Stimulated activated CD4-positive, alpha-beta T cell treated with anti-CD3 and anti-CD28 coated beads, Interleukin-1b, Interleukin-23, amount 100 ng/mL, for 24 hours (primary cell): ENCODE measurements around the gene PFKFB4.
A peak's percentile ranks its signal among the peaks of the same experiment; 100 is the strongest.
"Not testable (repeated sequence)": the region's sequence is repeated elsewhere in the genome, so short reads cannot be mapped to it uniquely, and the experiment has no call there.

Experiments
- DNase-seq, 4 experiments: peaks; one replicate each; pipeline ENCODE4 v3.0.0-alpha.2; 2020; ENCODE audit warnings: low read depth in 4 of 4, low spot score in 1 of 4

Gene PFKFB4

GRCh38 chr3:48535578-48535977 lies 21.0 kb downstream of the PFKFB4 start:
- DNase-seq: no peak

- DNase-seq: no peak
These were observed 23.6 kb downstream of the PFKFB4 start for GRCh38 chr3:48532977-48533337.

DNA sequence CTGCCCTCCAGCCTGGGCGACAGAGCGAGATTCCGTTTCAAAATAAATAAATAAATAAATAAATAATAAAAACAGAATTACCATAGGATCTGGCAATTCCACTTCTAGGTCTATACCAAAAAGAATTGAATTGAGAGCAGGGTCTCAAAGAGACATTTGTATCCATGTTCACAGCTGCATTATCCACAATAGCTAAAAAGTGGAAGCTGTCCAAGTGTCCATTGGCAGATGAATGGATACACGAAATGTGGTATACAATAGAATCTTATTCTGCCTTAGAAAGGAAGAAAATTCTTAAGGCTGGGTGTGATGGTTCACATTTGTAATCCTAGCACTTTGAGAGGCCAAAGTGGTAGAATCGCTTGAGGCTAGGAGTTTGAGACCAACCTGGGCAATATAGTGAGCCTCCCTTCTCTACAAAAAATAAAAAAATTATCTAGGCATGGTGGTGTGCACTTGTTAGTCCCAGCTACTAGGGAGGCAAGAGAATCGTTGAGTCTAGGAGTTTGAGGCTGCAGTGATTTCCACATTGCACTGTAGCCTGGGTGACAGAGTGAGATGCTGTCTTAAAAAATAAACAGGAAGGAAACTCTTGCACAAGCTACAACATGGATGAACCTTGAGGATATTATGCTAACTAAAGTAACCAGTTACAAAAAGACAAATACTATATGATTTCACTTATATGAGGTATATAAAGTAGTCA lies 24.2 kb downstream of the PFKFB4 start:
- no peak for DNase-seq

- DNase-seq: not testable (repeated sequence)
These were observed 25.9 kb downstream of the PFKFB4 start for GRCh38 chr3:48530701-48531100.

DNA sequence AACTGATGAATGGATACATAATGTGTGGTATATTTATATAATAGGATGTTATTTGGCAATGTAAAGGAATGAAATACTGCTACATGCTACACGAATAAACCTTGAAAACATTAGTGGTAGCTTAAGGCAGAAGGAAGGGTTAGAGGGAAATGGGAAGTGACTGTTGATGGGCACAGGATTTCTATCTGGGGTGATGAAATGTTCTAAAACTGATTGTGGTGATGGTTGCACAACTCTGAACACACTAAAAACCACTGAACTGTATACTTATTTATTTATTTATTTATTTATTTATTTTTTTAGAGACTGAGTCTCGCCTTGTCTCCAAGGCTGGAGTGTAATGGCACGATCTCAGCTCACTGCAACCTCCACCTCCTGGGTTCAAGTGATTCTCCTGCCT lies 27.8 kb downstream of the PFKFB4 start:
- no peak for DNase-seq

- no peak for DNase-seq
These were observed 28.6 kb downstream of the PFKFB4 start for GRCh38 chr3:48528048-48528447.

GRCh38 chr3:48524970-48525369 lies 31.6 kb downstream of the PFKFB4 start:
- DNase-seq: no peak

GRCh38 chr3:48521635-48522034 lies 35.0 kb downstream of the PFKFB4 start:
- DNase-seq: no peak

DNA sequence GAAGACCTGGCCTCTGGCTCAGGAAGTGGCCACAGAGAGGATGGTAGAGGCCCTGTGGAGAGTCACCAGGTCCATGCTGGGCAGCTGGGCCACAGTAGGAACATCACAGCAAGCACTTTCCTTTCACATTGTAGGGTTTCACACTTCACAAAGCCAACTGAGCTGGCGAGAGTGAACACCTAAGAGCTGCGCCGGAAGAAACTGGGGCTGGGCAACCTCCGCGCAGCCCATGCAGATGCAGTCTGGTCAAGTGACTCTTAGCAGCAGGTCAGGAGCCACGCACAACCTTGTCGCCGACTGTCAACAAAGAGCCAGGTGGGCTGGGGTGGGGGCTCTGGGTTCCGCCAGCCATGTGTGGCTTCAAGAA lies 37.3 kb downstream of the PFKFB4 start:
- no peak for DNase-seq

DNA sequence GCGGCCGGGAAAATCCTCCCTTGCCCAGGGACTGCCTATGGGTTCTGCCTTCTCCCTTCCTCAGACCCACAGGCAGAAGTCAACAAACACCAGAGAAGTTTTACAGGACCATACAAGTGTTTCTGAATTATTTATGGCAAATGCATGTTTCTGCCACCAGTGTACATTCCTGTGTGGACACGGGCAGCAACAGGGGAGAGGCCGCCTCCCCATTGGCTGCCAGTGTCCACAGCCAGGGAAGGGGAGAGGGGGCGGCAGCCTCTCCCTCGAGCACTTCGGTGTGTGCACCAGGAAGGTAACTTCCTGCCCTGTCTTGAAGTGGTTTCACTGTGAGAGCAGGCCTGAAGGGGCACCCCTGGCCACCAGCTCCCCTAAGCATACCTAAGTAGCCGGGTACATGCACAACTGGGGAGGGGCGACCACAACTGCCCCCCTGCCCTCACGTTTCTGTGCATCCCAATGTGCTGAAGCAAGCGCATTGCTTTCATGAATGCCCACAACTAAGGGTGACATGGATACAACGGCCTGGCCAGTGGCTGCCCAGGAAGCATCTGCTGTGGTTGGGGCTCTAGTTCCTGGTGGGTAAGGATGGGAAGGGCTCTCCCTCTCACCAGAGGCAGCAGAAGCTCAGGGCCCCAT lies 37.8 kb downstream of the PFKFB4 start:
- no peak for DNase-seq

- no peak for DNase-seq
These were observed 38.5 kb downstream of the PFKFB4 start for GRCh38 chr3:48518069-48518468.

- no peak for DNase-seq
These were observed 40.0 kb downstream of the PFKFB4 start for GRCh38 chr3:48516571-48516970.

- no peak for DNase-seq
These were observed 42.0 kb downstream of the PFKFB4 start for GRCh38 chr3:48514431-48515227.

- no peak for DNase-seq
These were observed 45.1 kb downstream of the PFKFB4 start for GRCh38 chr3:48511551-48511950.

DNA sequence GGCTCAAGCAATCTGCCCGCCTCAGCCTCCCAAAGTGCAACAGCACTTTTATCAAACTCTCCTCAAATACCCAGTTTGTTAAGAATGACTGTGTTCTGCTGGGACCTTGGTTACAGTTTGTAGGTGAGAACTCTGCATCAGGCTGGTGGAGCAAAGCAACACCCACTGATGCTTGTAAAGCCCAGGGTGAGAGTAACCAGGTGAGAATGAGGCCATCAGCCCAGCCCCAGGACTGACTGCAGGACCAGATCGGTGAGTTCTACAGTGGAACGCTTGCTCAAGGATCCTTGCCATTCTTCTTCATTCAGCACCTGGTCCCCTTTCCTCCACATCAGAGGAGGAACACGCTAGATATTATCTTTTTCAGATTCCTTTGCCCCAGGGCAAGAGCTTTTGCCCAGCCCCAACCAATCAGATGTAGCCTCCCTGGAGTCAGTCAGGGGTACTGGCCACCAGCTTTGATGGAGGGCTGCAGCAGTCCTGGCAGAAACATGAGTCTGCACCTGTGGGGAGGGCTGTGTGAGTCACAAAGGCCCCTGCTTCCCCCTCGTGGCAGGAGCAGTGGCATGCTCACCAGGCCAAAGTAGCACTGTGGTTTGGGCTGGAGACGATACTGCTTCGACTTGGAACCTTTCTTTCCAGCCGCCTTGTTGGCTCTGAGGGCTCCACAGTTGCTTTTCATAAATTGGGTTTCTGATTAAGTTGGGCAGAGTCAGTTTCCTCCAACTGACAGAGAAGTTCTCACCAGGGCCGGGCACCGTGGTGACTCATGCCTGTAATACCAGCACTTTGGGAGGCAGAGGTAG lies 49.1 kb downstream of the PFKFB4 start:
- DNase-seq: peak in 2 of 4 experiments; percentile 46 to 47

- DNase-seq: no peak
These were observed 50.6 kb downstream of the PFKFB4 start for GRCh38 chr3:48505968-48506504.

DNA sequence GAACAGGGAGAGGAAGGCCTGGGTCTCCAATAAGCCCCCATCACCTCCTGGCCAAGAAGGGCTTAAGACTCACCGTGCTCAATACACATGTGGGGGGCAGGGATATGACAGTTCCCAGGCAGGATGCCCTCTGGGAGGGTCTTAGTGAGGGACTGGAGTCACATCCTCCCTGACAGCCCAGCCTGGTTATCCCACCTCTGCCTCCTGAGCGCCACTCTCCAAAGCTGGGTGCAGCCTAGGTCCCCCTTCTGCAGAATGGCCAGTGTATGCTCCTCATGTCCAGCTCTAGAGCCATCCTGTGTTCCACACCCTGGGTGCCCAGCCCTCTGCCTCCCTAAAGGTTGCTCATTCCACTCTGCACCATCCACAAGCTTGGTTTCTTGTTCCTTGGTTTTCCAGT lies 51.5 kb downstream of the PFKFB4 start:
- no peak for DNase-seq

GRCh38 chr3:48504051-48504946 lies 52.3 kb downstream of the PFKFB4 start, which contains the start of gene SHISA5:
TSS of gene SHISA5 (minus strand) at chr3:48504174. CDS start at chr3:48504094, 80 bp downstream.
- peak; percentile 28 to 56 (median 29) for DNase-seq

GRCh38 chr3:48503401-48504050 lies 53.1 kb downstream of the PFKFB4 start:
- no peak for DNase-seq
